T-helper 1 cell (primary cell): ENCODE measurements around the gene HOXD11.

Source experiments
- DNase-seq, 5 donors: peaks; one replicate each; pipeline ENCODE4 v3.0.0-alpha.2; 2012 to 2020

HOXD11 gene

GRCh38 chr2:176094349-176094748 is 12.7 kb upstream of the HOXD11 start:
- DNase-seq, result no peak

GRCh38 chr2:176095421-176095820 is 11.7 kb upstream of the HOXD11 start:
- no peak for DNase-seq

GRCh38 chr2:176096243-176096985 is 10.7 kb upstream of the HOXD11 start:
- DNase-seq, result no peak

DNA sequence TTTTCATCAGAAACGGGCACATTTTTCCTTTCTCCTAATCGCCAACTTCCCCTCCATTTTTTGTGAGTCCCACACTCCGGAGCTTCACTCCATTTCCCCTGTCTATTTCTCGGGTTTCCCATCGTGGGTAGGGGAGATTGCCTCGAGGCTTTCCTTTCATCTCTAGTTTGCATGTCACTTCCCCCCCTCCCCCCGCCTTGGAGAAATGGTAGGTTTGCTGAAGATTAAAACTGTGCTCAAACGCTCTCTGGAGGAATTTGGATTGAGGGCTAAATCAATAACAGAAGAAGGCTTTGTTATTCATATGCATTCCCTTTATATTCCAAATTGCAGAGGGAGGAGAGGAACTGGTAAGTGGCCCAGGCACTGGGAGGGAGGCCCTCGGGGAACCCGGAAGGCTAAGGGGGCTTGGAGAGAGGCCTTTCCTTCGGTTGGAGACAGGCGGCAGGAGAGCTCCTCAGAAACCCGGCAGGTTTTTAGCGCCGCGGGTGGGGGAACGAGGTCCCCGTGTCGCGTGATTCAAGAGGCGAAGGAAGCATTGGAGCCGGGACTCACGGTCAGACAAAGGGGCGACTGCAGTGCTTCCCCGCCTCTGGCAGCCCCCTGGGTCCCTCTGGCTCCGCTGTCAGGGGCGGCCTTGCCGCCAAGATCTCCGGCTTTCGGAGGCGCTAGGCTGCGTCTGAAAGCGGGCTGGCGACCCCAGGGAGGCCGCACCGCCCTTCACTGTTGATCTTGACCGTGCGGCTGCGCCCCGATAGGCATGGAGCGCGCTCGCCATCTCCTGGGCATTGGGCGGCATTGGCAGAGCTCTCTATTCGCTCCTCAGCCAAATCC is 9.9 kb upstream of the HOXD11 start:
- peak; percentile 29 to 52 (median 41) for DNase-seq

GRCh38 chr2:176097820-176098365 is 9.2 kb upstream of the HOXD11 start:
- no peak for DNase-seq

DNA sequence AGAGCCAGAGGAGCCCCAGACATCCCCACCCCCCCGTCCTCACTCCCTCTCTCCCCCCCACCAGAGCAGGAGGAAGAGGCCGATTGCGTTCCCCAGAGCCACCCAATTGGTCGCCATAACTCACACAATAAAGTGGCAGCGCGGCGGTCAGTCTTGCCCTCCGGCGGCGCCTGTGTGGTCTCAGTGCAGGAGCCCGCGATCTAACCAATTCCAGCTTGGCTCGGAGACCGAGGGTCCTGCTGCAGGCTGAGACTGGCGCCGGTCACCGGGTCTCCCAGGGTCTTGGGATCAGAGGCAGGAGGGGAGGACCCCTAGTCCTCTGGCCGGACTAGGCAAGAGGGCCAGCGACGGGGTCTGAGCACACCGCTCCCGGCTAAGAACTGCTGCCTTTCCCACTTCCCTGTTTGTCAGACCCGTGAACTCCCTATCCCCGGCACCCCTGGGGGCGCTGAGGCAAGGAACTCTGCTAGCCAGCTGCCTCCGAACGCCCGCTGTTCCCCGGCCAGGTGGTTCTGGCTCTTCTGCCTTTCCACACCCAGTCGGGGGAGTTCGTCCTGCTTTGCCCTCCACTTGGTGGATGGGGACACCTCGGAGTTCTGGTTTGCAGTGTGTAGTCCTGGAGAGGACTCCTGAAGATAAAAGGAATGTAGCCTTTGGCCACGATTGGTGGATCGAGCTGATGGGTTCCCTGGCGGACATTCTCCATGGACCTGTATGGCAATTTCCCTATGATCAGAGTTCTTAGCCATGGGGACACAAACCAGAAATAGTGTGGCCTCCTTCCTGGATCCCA is 8.5 kb upstream of the HOXD11 start:
- DNase-seq, result no peak

DNA sequence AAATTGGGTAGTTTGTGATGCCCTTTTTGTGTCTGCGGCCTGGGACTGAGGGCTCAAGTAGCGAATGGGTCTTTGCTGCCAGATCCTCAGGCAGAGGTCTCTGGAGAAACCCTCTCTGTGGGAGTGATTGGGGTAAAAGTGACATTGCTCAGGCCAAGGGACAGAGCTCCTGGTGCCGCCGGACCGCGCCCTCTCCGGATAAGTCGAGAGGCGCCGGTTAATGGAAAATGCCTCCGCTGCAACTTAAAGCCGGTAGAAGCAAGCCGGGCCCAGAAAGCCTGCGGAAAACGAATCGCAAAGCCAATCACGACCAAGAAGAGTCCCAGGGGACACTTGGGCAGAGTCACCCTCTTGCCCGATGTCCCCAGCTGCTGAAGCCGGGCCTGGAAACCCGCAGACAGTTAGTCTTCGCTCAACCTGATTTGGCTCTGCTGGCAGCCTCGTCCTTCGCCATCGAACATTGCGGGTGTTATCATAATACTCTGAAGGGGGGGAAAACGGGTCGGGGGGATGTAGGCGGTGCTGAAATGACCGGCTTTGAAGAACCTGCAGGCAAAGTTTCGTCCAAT is 7.8 kb upstream of the HOXD11 start:
- DNase-seq, result no peak

DNA sequence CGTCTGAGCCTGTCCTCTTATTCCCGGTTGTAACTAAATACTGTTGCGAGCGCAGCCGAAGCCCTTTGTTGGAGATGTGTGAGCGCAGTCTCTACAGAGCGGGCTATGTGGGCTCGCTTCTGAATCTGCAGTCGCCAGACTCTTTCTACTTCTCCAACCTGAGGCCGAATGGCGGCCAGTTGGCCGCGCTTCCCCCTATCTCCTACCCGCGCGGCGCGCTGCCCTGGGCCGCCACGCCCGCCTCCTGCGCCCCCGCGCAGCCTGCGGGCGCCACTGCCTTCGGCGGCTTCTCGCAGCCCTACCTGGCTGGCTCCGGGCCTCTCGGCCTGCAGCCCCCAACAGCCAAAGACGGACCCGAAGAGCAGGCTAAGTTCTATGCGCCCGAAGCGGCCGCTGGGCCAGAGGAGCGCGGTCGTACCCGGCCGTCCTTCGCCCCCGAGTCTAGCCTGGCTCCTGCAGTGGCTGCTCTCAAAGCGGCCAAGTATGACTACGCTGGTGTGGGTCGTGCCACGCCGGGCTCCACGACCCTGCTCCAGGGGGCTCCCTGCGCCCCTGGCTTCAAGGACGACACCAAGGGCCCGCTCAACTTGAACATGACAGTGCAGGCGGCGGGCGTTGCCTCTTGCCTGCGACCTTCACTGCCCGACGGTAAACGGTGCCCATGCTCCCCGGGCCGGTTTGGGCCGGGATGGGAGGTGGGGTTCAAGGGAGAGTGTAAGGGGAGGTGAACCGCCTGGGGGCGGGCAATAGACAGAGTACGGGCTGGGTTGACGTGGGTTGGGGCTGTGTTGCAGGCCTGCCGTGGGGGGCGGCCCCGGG is 7.1 kb upstream of the HOXD11 start, which contains the start of gene HOXD12:
TSS of gene HOXD12 (plus strand) at position 68 of the 819 bp plus-strand sequence. CDS start at position 75, 7 bp downstream.
- no peak for DNase-seq

GRCh38 chr2:176100547-176101140 is 6.4 kb upstream of the HOXD11 start:
- no peak for DNase-seq

- no peak for DNase-seq
Measured at GRCh38 chr2:176101216-176101830, 5.8 kb upstream of the HOXD11 start.

GRCh38 chr2:176101842-176102241 is 5.2 kb upstream of the HOXD11 start:
- DNase-seq, result no peak

GRCh38 chr2:176102309-176102866 is 4.7 kb upstream of the HOXD11 start:
- no peak for DNase-seq

DNA sequence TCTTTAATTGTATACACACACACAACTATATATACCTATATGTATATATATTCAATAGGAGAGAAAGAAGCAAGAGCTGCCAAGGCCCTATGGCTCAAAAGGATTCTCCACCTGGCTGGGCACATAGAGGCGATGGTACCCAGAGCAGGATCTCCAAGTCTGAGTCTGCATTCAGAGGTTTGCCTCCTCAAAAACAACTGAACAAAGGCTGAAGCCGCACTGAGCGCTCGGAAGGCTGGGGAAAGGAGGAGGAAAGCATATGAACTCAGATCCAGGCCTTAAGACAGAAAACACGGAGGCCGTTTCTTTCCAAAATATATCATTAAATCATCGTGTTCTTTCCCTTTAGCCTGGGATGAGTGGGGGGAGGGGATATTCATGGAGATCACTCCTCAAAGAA is 3.9 kb upstream of the HOXD11 start:
- DNase-seq, result no peak

GRCh38 chr2:176103742-176104315 is 3.3 kb upstream of the HOXD11 start:
- DNase-seq, result no peak

- no peak for DNase-seq
Measured at GRCh38 chr2:176104316-176105077, 2.6 kb upstream of the HOXD11 start.

DNA sequence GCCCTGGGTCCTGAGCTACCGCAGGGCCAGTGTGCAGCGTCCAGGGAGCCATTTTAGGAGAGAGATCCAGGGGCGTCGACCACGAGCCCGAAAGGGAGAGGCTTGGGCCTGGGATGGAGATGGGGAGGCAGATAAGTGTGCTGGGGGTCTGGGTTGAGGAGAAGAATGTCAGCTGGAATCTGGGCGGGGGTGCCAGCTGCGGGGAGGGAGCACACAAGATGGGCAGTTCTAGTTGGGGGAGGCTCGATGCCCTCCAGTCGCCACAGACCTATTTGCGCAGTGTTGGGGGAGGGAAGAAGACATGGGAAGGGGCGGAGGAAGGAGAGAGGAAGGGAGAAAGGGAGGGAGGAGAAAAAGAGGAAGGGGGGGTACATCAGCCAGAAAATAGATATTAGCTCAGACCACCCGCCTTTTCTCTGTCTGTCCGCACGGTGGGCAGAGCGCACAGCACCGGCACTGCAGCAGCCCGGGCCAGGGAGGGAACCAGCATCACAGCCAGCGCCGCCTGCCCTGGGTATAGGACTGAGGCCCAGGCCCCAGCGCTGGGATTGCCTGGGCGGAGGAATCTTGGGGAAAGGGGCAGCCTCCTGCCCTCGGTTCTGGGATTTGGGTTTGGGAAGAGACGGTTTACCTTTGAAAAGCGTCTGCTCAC is 1.9 kb upstream of the HOXD11 start:
- no peak for DNase-seq

- DNase-seq, result no peak
Measured at GRCh38 chr2:176105730-176106580, 1.1 kb upstream of the HOXD11 start.

DNA sequence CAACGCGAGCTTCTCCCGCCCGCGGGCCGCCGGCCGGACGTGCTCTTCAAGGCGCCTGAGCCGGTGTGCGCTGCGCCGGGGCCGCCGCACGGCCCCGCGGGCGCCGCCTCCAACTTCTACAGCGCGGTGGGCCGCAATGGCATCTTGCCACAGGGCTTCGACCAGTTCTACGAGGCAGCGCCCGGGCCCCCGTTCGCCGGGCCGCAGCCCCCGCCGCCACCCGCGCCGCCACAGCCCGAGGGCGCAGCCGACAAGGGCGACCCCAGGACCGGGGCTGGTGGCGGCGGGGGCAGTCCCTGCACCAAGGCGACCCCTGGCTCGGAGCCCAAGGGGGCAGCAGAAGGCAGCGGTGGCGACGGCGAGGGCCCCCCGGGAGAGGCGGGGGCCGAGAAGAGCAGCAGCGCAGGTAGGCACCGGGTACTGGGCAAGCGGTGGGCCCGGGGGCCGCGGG is 676 bp downstream of the HOXD11 start:
- DNase-seq, result no peak
